Breast epithelium (tissue), 4 donors: ENCODE results near the gene SLC44A1. TPM values are rescaled to one million over a fixed set of nuclear protein-coding genes. Genes with fewer than 3 reads are reported as not detected.
A peak's percentile ranks its signal among the peaks of the same experiment; 100 is the strongest.

Experiments used
- DNase-seq, 2 donors: peaks; one replicate each; pipeline ENCODE4 v3.0.0-alpha.2; 2019; ENCODE audit warnings: low spot score in 2 of 2
- H3K27ac ChIP-seq, 2 donors: fragments of 200-600 bp; sonication (generic) in 1 of 2; one replicate each; pipeline ENCODE4 v1.5.1; 2016 to 2019; ENCODE audit warnings: mild to moderate bottlenecking in 1 of 2
- H3K27me3 ChIP-seq, 2 donors: fragments of 200-600 bp; sonication (generic) in 1 of 2; one replicate each; pipeline versions ENCODE4 v1.5.1 to v1.6.0; 2017 to 2019; ENCODE audit warnings: control low read depth in 1 of 2, mild to moderate bottlenecking in 1 of 2
- H3K36me3 ChIP-seq: fragments of 200-600 bp; one replicate; pipeline ENCODE4 v1.5.1; 2019
- H3K4me1 ChIP-seq, 2 donors: fragments of 200-600 bp; sonication (generic); one replicate each; pipeline ENCODE4 v1.5.1; 2016 to 2019; ENCODE audit warnings: control low read depth in 1 of 2
- H3K4me3 ChIP-seq, 3 donors: fragments of 200-600 bp; sonication (generic); 1 replicate in 2 of 3; 2 replicates in 1 of 3; pipeline ENCODE4 v1.5.1; 2016 to 2019; ENCODE audit warnings: mild to moderate bottlenecking in 3 of 3, moderate library complexity in 2 of 3
- H3K9me3 ChIP-seq, 2 donors: fragments of 200-600 bp; sonication (generic) in 1 of 2; one replicate each; pipeline ENCODE4 v1.5.1; 2016 to 2019; ENCODE audit warnings: control low read depth in 1 of 2
- CTCF ChIP-seq, 3 donors: fragments of 450-650 bp; IDR thresholded peaks; one replicate each; pipeline ENCODE4 v1.5.1; 2016 to 2017; ENCODE audit warnings: antibody characterized with exemption in 3 of 3, mild to moderate bottlenecking in 3 of 3, moderate library complexity in 3 of 3
- POLR2A ChIP-seq: fragments of 450-650 bp; IDR thresholded peaks from one replicate; pipeline ENCODE4 v1.6.1; 2016; ENCODE audit warnings: antibody characterized with exemption, mild to moderate bottlenecking, moderate library complexity
- POLR2AphosphoS5 ChIP-seq, 3 donors: sonication (generic); formaldehyde crosslinking; IDR thresholded peaks; one replicate each; pipeline ENCODE4 v1.6.1; 2017; ENCODE audit warnings: antibody characterized with exemption in 3 of 3
- intact Hi-C: fragments of 100-400 bp; cut with DNase I; formaldehyde crosslinking; loops from one replicate; pipeline ENCODE4 v1.15.1; 2023; ENCODE audit warnings: low total_unique reads
- total RNA-seq, 3 donors: library from RNA; depleted of rRNA; stranded (reverse); fragments of >200 nt; gene quantifications; one replicate each; pipeline ENCODE4 v1.1.0, GENCODE V29; 2016

The SLC44A1 gene
- total RNA-seq, 3 donors from 2014 or later, result 53.7 to 62.6 (median 61.1) TPM

GRCh38 chr9:105332471-105332870, 88.0 kb downstream of the SLC44A1 start:
- Histone ChIP-seq H3K36me3 (peaks cover 5% of the 10 kb centered on the region), H3K4me1 (no peaks in the 10 kb centered on the region), H3K27me3 (no peaks in the 10 kb centered on the region), H3K27ac (peak overlapping the region in 1 of 2 donors; percentile 14), H3K4me3 (no peak overlapping the region), H3K9me3 (no peaks in the 10 kb centered on the region)
- TF ChIP-seq POLR2AphosphoS5 (IDR thresholded peaks at IDR 0.05) (no peak), CTCF (IDR thresholded peaks at IDR 0.05) (no peak), POLR2A (no peak)
- intact Hi-C loops, result no loop called here
- DNase-seq, result no peak

- no peak overlapping the region for H3K27ac ChIP-seq
- peaks cover 5% of the 10 kb centered on the region for H3K36me3 ChIP-seq
- no peaks in the 10 kb centered on the region for H3K4me1 ChIP-seq
- TF ChIP-seq POLR2AphosphoS5 (IDR thresholded peaks at IDR 0.05), result no peak
- TF ChIP-seq CTCF (IDR thresholded peaks at IDR 0.05), result no peak
- no peak for TF ChIP-seq POLR2A
- H3K27me3 ChIP-seq, result no peaks in the 10 kb centered on the region
- no peaks in the 10 kb centered on the region for H3K9me3 ChIP-seq
- intact Hi-C loops, result no loop called here
- H3K4me3 ChIP-seq, result no peak overlapping the region
- no peak for DNase-seq
Measured at GRCh38 chr9:105333076-105333475, 88.6 kb downstream of the SLC44A1 start.

GRCh38 chr9:105333811-105334210, 89.4 kb downstream of the SLC44A1 start:
- no peaks in the 10 kb centered on the region for H3K4me1 ChIP-seq
- H3K27me3 ChIP-seq, result no peaks in the 10 kb centered on the region
- no peak overlapping the region for H3K27ac ChIP-seq
- TF ChIP-seq POLR2AphosphoS5 (IDR thresholded peaks at IDR 0.05) (no peak), CTCF (IDR thresholded peaks at IDR 0.05) (no peak), POLR2A (no peak)
- H3K36me3 ChIP-seq, result peaks cover 5% of the 10 kb centered on the region
- no peak overlapping the region for H3K4me3 ChIP-seq
- intact Hi-C loops, result no loop called here
- H3K9me3 ChIP-seq, result no peaks in the 10 kb centered on the region
- no peak for DNase-seq

GRCh38 chr9:105338308-105338707, 93.9 kb downstream of the SLC44A1 start:
- intact Hi-C loops, result no loop called here
- no peaks in the 10 kb centered on the region for H3K27me3 ChIP-seq
- H3K27ac ChIP-seq, result no peak overlapping the region
- no peak overlapping the region for H3K4me3 ChIP-seq
- TF ChIP-seq POLR2AphosphoS5 (IDR thresholded peaks at IDR 0.05) (no peak), CTCF (IDR thresholded peaks at IDR 0.05) (no peak), POLR2A (no peak)
- no peak for DNase-seq
- H3K9me3 ChIP-seq, result no peaks in the 10 kb centered on the region
- H3K36me3 ChIP-seq, result peaks cover 5% of the 10 kb centered on the region
- no peaks in the 10 kb centered on the region for H3K4me1 ChIP-seq

GRCh38 chr9:105339849-105340248, 95.4 kb downstream of the SLC44A1 start:
- no peaks in the 10 kb centered on the region for H3K4me1 ChIP-seq
- no peak for TF ChIP-seq CTCF (IDR thresholded peaks at IDR 0.05)
- TF ChIP-seq POLR2A, result no peak
- TF ChIP-seq POLR2AphosphoS5 (IDR thresholded peaks at IDR 0.05), result no peak
- H3K27me3 ChIP-seq, result no peaks in the 10 kb centered on the region
- H3K4me3 ChIP-seq, result no peak overlapping the region
- intact Hi-C loops, result no loop called here
- DNase-seq, result no peak
- no peaks in the 10 kb centered on the region for H3K9me3 ChIP-seq
- H3K27ac ChIP-seq, result no peak overlapping the region
- H3K36me3 ChIP-seq, result peaks cover 5% of the 10 kb centered on the region
